ENCODE measurements around the gene S1PR1. TPM values are rescaled to one million over a fixed set of nuclear protein-coding genes. Genes with fewer than 3 reads are reported as not detected.
A peak's percentile ranks its signal among the peaks of the same experiment; 100 is the strongest.

S1PR1 gene
- total and polyA plus RNA-seq, 2 of the 13 experiments (the other 11 are each of a cell fraction or from before 2014, with no cell fraction given) = not detected

DNA sequence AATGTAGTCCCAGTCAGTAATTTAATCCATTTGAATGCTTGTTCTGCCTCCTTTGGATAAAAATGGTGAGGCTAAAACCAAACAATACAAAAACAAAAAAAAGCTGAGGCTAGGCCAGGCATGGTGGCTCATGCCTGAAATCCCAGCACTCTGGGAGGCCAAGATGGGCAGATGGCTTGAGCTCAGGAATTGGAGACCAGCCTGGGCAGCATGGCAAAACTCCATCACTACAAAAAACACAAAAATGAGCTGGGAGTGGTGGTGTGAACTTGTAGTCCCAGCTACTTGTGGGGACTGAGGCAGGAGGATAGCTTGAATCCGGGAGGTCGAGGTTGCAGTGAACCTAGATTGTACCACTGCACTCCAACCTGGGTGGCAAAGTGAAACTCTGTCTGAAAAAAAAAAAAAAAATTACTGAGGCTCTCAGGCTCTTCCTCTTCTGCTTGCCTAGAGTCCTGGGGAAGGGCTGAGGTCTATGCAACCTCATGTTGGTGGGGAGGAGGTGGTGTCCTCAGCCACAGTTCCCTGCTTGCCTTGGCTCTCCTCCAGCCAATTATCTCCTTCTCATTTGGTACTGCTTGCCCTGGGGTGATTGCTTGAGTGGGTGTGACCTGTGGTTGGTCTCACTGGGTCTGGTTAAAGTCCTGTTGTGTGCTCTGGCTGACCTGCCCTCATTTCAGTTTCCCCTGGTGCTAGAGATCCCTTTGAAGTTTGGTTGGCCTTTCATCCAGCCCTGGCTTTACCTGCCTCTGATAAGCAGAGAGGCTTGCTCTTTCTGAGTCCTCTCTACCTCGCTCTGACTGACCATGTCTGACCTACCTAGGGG, 20.9 kb downstream of the S1PR1 start (continued):
- TF ChIP-seq, protein P1, sequence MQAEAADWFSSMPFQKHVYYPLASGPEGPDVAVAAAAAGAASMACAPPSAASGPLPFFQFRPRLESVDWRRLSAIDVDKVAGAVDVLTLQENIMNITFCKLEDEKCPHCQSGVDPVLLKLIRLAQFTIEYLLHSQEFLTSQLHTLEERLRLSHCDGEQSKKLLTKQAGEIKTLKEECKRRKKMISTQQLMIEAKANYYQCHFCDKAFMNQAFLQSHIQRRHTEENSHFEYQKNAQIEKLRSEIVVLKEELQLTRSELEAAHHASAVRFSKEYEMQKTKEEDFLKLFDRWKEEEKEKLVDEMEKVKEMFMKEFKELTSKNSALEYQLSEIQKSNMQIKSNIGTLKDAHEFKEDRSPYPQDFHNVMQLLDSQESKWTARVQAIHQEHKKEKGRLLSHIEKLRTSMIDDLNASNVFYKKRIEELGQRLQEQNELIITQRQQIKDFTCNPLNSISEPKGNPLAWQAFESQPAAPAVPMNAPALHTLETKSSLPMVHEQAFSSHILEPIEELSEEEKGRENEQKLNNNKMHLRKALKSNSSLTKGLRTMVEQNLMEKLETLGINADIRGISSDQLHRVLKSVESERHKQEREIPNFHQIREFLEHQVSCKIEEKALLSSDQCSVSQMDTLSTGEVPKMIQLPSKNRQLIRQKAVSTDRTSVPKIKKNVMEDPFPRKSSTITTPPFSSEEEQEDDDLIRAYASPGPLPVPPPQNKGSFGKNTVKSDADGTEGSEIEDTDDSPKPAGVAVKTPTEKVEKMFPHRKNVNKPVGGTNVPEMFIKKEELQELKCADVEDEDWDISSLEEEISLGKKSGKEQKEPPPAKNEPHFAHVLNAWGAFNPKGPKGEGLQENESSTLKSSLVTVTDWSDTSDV (CRISPR knock-in tag; IDR thresholded peaks at IDR 0.05) = no peak
- TF ChIP-seq ZNF598 (CRISPR knock-in tag; IDR thresholded peaks at IDR 0.05; ENCODE audit: borderline replicate concordance) (peak; percentile 33; the same call in 1 of the 2 replicates), GATAD2A (CRISPR knock-in tag; IDR thresholded peaks at IDR 0.05) (peak; percentile 40; the same call in 1 of the 2 replicates), ZNF552 (CRISPR knock-in tag; IDR thresholded peaks at IDR 0.05; ENCODE audit: borderline replicate concordance) (no peak), ZNF670 (CRISPR knock-in tag; IDR thresholded peaks at IDR 0.05; ENCODE audit: borderline replicate concordance) (no peak), TBX2 (CRISPR knock-in tag; IDR thresholded peaks at IDR 0.05; ENCODE audit: borderline replicate concordance) (peak; percentile 92), ZNF720 (CRISPR knock-in tag; IDR thresholded peaks at IDR 0.05) (no peak), SUZ12 (IDR thresholded peaks at IDR 0.05; ENCODE audit: low read depth, low read length) (no peak), ETV5 (CRISPR knock-in tag; IDR thresholded peaks at IDR 0.05; ENCODE audit: borderline replicate concordance) (no peak), ZNF629 (CRISPR knock-in tag; conservative IDR thresholded peaks at IDR 0.05) (no peak; the same call in 1 of the 2 replicates), MXI1 (IDR thresholded peaks at IDR 0.05; ENCODE audit: borderline replicate concordance, low read depth, low read length) (0 out of 3 replicates have a peak, but pooled peaks have one; percentile 24), FOXK2 (IDR thresholded peaks at IDR 0.05) (no peak), PRPF4 (IDR thresholded peaks at IDR 0.05; ENCODE audit: low read depth, low read length, poor library complexity, severe bottlenecking) (no peak)
- TF ChIP-seq, protein P2, sequence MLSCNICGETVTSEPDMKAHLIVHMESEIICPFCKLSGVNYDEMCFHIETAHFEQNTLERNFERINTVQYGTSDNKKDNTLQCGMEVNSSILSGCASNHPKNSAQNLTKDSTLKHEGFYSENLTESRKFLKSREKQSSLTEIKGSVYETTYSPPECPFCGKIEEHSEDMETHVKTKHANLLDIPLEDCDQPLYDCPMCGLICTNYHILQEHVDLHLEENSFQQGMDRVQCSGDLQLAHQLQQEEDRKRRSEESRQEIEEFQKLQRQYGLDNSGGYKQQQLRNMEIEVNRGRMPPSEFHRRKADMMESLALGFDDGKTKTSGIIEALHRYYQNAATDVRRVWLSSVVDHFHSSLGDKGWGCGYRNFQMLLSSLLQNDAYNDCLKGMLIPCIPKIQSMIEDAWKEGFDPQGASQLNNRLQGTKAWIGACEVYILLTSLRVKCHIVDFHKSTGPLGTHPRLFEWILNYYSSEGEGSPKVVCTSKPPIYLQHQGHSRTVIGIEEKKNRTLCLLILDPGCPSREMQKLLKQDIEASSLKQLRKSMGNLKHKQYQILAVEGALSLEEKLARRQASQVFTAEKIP (CRISPR knock-in tag; IDR thresholded peaks at IDR 0.05; ENCODE audit: borderline replicate concordance) = no peak
- TF ChIP-seq, protein P3, sequence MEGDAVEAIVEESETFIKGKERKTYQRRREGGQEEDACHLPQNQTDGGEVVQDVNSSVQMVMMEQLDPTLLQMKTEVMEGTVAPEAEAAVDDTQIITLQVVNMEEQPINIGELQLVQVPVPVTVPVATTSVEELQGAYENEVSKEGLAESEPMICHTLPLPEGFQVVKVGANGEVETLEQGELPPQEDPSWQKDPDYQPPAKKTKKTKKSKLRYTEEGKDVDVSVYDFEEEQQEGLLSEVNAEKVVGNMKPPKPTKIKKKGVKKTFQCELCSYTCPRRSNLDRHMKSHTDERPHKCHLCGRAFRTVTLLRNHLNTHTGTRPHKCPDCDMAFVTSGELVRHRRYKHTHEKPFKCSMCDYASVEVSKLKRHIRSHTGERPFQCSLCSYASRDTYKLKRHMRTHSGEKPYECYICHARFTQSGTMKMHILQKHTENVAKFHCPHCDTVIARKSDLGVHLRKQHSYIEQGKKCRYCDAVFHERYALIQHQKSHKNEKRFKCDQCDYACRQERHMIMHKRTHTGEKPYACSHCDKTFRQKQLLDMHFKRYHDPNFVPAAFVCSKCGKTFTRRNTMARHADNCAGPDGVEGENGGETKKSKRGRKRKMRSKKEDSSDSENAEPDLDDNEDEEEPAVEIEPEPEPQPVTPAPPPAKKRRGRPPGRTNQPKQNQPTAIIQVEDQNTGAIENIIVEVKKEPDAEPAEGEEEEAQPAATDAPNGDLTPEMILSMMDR (CRISPR knock-in tag; IDR thresholded peaks at IDR 0.05) = 0 out of 2 replicates have a peak, but pooled peaks have one; percentile 9
- TF ChIP-seq, protein P4, sequence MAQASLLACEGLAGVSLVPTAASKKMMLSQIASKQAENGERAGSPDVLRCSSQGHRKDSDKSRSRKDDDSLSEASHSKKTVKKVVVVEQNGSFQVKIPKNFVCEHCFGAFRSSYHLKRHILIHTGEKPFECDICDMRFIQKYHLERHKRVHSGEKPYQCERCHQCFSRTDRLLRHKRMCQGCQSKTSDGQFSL (CRISPR knock-in tag; IDR thresholded peaks at IDR 0.05) = no peak
- TF ChIP-seq, protein P5, sequence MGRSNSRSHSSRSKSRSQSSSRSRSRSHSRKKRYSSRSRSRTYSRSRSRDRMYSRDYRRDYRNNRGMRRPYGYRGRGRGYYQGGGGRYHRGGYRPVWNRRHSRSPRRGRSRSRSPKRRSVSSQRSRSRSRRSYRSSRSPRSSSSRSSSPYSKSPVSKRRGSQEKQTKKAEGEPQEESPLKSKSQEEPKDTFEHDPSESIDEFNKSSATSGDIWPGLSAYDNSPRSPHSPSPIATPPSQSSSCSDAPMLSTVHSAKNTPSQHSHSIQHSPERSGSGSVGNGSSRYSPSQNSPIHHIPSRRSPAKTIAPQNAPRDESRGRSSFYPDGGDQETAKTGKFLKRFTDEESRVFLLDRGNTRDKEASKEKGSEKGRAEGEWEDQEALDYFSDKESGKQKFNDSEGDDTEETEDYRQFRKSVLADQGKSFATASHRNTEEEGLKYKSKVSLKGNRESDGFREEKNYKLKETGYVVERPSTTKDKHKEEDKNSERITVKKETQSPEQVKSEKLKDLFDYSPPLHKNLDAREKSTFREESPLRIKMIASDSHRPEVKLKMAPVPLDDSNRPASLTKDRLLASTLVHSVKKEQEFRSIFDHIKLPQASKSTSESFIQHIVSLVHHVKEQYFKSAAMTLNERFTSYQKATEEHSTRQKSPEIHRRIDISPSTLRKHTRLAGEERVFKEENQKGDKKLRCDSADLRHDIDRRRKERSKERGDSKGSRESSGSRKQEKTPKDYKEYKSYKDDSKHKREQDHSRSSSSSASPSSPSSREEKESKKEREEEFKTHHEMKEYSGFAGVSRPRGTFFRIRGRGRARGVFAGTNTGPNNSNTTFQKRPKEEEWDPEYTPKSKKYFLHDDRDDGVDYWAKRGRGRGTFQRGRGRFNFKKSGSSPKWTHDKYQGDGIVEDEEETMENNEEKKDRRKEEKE (IDR thresholded peaks at IDR 0.05) = no peak
- TF ChIP-seq, protein P6, sequence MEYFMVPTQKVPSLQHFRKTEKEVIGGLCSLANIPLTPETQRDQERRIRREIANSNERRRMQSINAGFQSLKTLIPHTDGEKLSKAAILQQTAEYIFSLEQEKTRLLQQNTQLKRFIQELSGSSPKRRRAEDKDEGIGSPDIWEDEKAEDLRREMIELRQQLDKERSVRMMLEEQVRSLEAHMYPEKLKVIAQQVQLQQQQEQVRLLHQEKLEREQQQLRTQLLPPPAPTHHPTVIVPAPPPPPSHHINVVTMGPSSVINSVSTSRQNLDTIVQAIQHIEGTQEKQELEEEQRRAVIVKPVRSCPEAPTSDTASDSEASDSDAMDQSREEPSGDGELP (IDR thresholded peaks at IDR 0.05; ENCODE audit: borderline replicate concordance, low read depth) = 0 out of 2 replicates have a peak, but pooled peaks have one; percentile 23
